Parathyroid adenoma (tissue), 2 donors: ENCODE results near the gene ZMIZ1.

Experiments
- H2AFZ ChIP-seq: fragments of 300-600 bp; sonication (generic); one replicate; pipeline ENCODE4 v1.7.0; 2017; ENCODE audit warnings: antibody characterized with exemption, mild to moderate bottlenecking
- H3K27ac ChIP-seq: fragments of 300-600 bp; sonication (generic); one replicate; pipeline ENCODE4 v1.7.0; 2017
- H3K27me3 ChIP-seq: fragments of 300-600 bp; sonication (generic); one replicate; pipeline ENCODE4 v1.7.0; 2017; ENCODE audit warnings: low read length; ENCODE audit not compliant: control insufficient read depth, insufficient read depth
- H3K36me3 ChIP-seq: fragments of 300-600 bp; sonication (generic); one replicate; pipeline ENCODE4 v1.7.0; 2017; ENCODE audit warnings: low read length; ENCODE audit not compliant: control insufficient read depth, insufficient read depth
- H3K4me1 ChIP-seq: fragments of 300-600 bp; sonication (generic); one replicate; pipeline ENCODE4 v1.7.0; 2017; ENCODE audit warnings: control low read depth
- H3K4me2 ChIP-seq: fragments of 300-600 bp; sonication (generic); one replicate; pipeline ENCODE4 v1.7.0; 2017; ENCODE audit warnings: low read length
- H3K4me3 ChIP-seq: fragments of 300-600 bp; sonication (generic); one replicate; pipeline ENCODE4 v1.7.0; 2017; ENCODE audit warnings: low read depth, low read length
- H3K79me2 ChIP-seq: fragments of 300-600 bp; sonication (generic); one replicate; pipeline ENCODE4 v1.7.0; 2017; ENCODE audit warnings: control low read depth
- H3K9ac ChIP-seq: fragments of 300-600 bp; sonication (generic); one replicate; pipeline ENCODE4 v1.7.0; 2017; ENCODE audit warnings: mild to moderate bottlenecking
- H3K9me3 ChIP-seq: fragments of 300-600 bp; sonication (generic); one replicate; pipeline ENCODE4 v1.7.0; 2017; ENCODE audit warnings: low read length; ENCODE audit not compliant: control insufficient read depth
- CTCF ChIP-seq: fragments of 300-600 bp; sonication (generic); IDR thresholded peaks from one replicate; pipeline ENCODE4 v1.7.0; 2017; ENCODE audit warnings: antibody characterized with exemption, mild to moderate bottlenecking
- donor health status: primary hyperparathyroidism.

ZMIZ1 gene

GRCh38 chr10:79323602-79324001 is 254.8 kb downstream of the ZMIZ1 start:
- no peaks in the 10 kb centered on the region for H3K36me3 ChIP-seq
- H3K4me3 ChIP-seq, result no peak overlapping the region
- TF ChIP-seq CTCF, result no peak
- no peak overlapping the region for H3K4me2 ChIP-seq
- H3K9ac ChIP-seq, result no peak overlapping the region
- no peak overlapping the region for H3K27ac ChIP-seq
- H3K79me2 ChIP-seq, result no peaks in the 10 kb centered on the region
- H3K27me3 ChIP-seq, result no peaks in the 10 kb centered on the region
- no peaks in the 10 kb centered on the region for H3K9me3 ChIP-seq
- H3K4me1 ChIP-seq, result no peaks in the 10 kb centered on the region
- no peak overlapping the region for H2AFZ ChIP-seq

GRCh38 chr10:79324032-79324695 is 255.4 kb downstream of the ZMIZ1 start:
- H3K4me1 ChIP-seq, result no peaks in the 10 kb centered on the region
- no peaks in the 10 kb centered on the region for H3K36me3 ChIP-seq
- H3K27me3 ChIP-seq, result no peaks in the 10 kb centered on the region
- H3K4me2 ChIP-seq, result no peak overlapping the region
- H3K27ac ChIP-seq, result no peak overlapping the region
- H2AFZ ChIP-seq, result no peak overlapping the region
- TF ChIP-seq CTCF, result no peak
- no peak overlapping the region for H3K4me3 ChIP-seq
- H3K79me2 ChIP-seq, result no peaks in the 10 kb centered on the region
- H3K9me3 ChIP-seq, result no peaks in the 10 kb centered on the region
- no peak overlapping the region for H3K9ac ChIP-seq

- Histone ChIP-seq H3K27ac (no peak overlapping the region), H3K4me1 (no peaks in the 10 kb centered on the region), H3K9ac (no peak overlapping the region), H3K79me2 (no peaks in the 10 kb centered on the region), H3K4me2 (no peak overlapping the region), H3K4me3 (no peak overlapping the region), H3K36me3 (no peaks in the 10 kb centered on the region), H3K27me3 (no peaks in the 10 kb centered on the region), H2AFZ (no peak overlapping the region), H3K9me3 (no peaks in the 10 kb centered on the region)
- TF ChIP-seq CTCF, result no peak
These were observed 257.8 kb downstream of the ZMIZ1 start for GRCh38 chr10:79326361-79327089.

- no peak overlapping the region for H3K4me3 ChIP-seq
- no peak for TF ChIP-seq CTCF
- no peak overlapping the region for H3K27ac ChIP-seq
- H2AFZ ChIP-seq, result no peak overlapping the region
- H3K4me2 ChIP-seq, result no peak overlapping the region
- no peak overlapping the region for H3K9ac ChIP-seq
- no peaks in the 10 kb centered on the region for H3K36me3 ChIP-seq
- no peaks in the 10 kb centered on the region for H3K4me1 ChIP-seq
- no peaks in the 10 kb centered on the region for H3K27me3 ChIP-seq
- no peaks in the 10 kb centered on the region for H3K79me2 ChIP-seq
- H3K9me3 ChIP-seq, result no peaks in the 10 kb centered on the region
These were observed 258.3 kb downstream of the ZMIZ1 start for GRCh38 chr10:79327090-79327457.
